GM12878 (cell line): ENCODE data around the gene TSSC4. TPM values are rescaled to one million over a fixed set of nuclear protein-coding genes. Genes with fewer than 3 reads are reported as not detected.

Source experiments
- BHLHE40 ChIP-seq, 2 experiments: fragments of 450-650 bp in 1 of 2; IDR thresholded peaks; 2 replicates each; pipeline ENCODE4 v1.6.1; 2011 to 2017; ENCODE audit warnings: low read depth in 2 of 2, borderline replicate concordance in 1 of 2, improper control_type of control experiment in 1 of 2, low read length in 1 of 2, mild to moderate bottlenecking in 1 of 2
- EP300 ChIP-seq, 2 experiments: fragments of 150-350 bp in 1 of 2; IDR thresholded peaks; 2 replicates each; pipeline ENCODE4 v1.6.1; 2011 to 2012; ENCODE audit warnings: low read depth in 2 of 2, low read length in 2 of 2, borderline replicate concordance in 1 of 2, improper control_type of control experiment in 1 of 2, inconsistent platforms in 1 of 2; ENCODE audit not compliant: control insufficient read depth in 1 of 2
- MYC ChIP-seq: IDR thresholded peaks from 2 replicates; pipeline ENCODE4 v1.6.1; 2011; ENCODE audit warnings: mild to moderate bottlenecking, low read length, moderate library complexity, inconsistent platforms; ENCODE audit not compliant: insufficient read depth, insufficient replicate concordance, insufficient read length, severe bottlenecking
- NFIC ChIP-seq: IDR thresholded peaks from 2 replicates; pipeline ENCODE4 v1.6.1; 2012; ENCODE audit warnings: low read depth, mild to moderate bottlenecking, inconsistent platforms, low read length, moderate library complexity
- PKNOX1 ChIP-seq: fragments of 450-650 bp; IDR thresholded peaks from 2 replicates; pipeline ENCODE4 v1.6.1; 2016; ENCODE audit warnings: mild to moderate bottlenecking
- POLR2A ChIP-seq: IDR thresholded peaks from 2 replicates; pipeline ENCODE4 v1.6.1; 2011; ENCODE audit warnings: low read depth, mild to moderate bottlenecking, low read length
- RAD21 ChIP-seq: IDR thresholded peaks from 2 replicates; pipeline ENCODE4 v1.6.1; 2011; ENCODE audit warnings: mild to moderate bottlenecking, low read depth, low read length, moderate library complexity; ENCODE audit not compliant: insufficient read depth
- RBBP5 ChIP-seq: fragments of 200-600 bp; sonication (generic); conservative IDR thresholded peaks from 2 replicates; pipeline ENCODE4 v1.6.1; 2016
- SMARCA5 ChIP-seq: fragments of 450-650 bp; IDR thresholded peaks from 2 replicates; pipeline ENCODE4 v1.6.1; 2017; ENCODE audit warnings: mild to moderate bottlenecking
- SMC3 ChIP-seq: IDR thresholded peaks from 2 replicates; pipeline ENCODE4 v1.6.1; 2011; ENCODE audit warnings: low read length, improper control_type of control experiment, borderline replicate concordance
- TARDBP ChIP-seq: IDR thresholded peaks from 2 replicates; pipeline ENCODE4 v1.6.1; 2016; ENCODE audit warnings: borderline replicate concordance
- TBL1XR1 ChIP-seq: IDR thresholded peaks from 2 replicates; pipeline ENCODE4 v1.6.1; 2012; ENCODE audit warnings: low read depth, low read length, improper control_type of control experiment
- WRNIP1 ChIP-seq: IDR thresholded peaks from 2 replicates; pipeline ENCODE4 v1.6.1; 2011; ENCODE audit warnings: low read depth, low read length, improper control_type of control experiment, borderline replicate concordance
- polyA plus RNA-seq, 11 experiments: library from polyadenylated mRNA; depleted of rRNA in 4 of 11; unstranded in 6 of 11; stranded (reverse) in 5 of 11; fragments of >200 nt; fragmentation: Nextera tagmentation in 4 of 11; fragmentation: Illumina TruSeq in 1 of 11; extraction: Ambion mirVana in 4 of 11; extraction: Trizol in 1 of 11; gene quantifications; 1 replicate in 1 of 11; 2 replicates in 10 of 11; pipeline versions ENCODE4 v1.2.1 to v1.2.3, GENCODE V29; 2011 to 2016; ENCODE audit warnings: inconsistent platforms in 2 of 11, missing spikeins in 2 of 11, low read depth in 1 of 11
- total RNA-seq, 4 experiments: library from RNA; depleted of rRNA in 3 of 4; stranded (reverse); fragments of >200 nt in 3 of 4; fragmentation: Illumina TruSeq in 1 of 4; extraction: Trizol in 1 of 4; gene quantifications; 2 replicates each; pipeline versions ENCODE4 v1.2.1 to v1.2.3, GENCODE V29; 2013 to 2021
- TF ChIP-seq, protein P1 (sequence below): fragments of 450-650 bp; IDR thresholded peaks from 2 replicates; pipeline ENCODE4 v1.6.1; 2016; ENCODE audit warnings: mild to moderate bottlenecking, moderate library complexity, borderline replicate concordance
- TF ChIP-seq, protein P2 (sequence below): IDR thresholded peaks from 2 replicates; pipeline ENCODE4 v1.6.1; 2012; ENCODE audit warnings: low read depth, low read length, improper control_type of control experiment

TSSC4 gene
- total and polyA plus RNA-seq, 10 of the 15 experiments (the other 5 are each of a cell fraction or from before 2014, with no cell fraction given): 0.69 to 70.1 (median 25.7) TPM

GRCh38 chr11:2428322-2428795 is 27.8 kb downstream of the TSSC4 start (continued):
- TF ChIP-seq, protein P1, sequence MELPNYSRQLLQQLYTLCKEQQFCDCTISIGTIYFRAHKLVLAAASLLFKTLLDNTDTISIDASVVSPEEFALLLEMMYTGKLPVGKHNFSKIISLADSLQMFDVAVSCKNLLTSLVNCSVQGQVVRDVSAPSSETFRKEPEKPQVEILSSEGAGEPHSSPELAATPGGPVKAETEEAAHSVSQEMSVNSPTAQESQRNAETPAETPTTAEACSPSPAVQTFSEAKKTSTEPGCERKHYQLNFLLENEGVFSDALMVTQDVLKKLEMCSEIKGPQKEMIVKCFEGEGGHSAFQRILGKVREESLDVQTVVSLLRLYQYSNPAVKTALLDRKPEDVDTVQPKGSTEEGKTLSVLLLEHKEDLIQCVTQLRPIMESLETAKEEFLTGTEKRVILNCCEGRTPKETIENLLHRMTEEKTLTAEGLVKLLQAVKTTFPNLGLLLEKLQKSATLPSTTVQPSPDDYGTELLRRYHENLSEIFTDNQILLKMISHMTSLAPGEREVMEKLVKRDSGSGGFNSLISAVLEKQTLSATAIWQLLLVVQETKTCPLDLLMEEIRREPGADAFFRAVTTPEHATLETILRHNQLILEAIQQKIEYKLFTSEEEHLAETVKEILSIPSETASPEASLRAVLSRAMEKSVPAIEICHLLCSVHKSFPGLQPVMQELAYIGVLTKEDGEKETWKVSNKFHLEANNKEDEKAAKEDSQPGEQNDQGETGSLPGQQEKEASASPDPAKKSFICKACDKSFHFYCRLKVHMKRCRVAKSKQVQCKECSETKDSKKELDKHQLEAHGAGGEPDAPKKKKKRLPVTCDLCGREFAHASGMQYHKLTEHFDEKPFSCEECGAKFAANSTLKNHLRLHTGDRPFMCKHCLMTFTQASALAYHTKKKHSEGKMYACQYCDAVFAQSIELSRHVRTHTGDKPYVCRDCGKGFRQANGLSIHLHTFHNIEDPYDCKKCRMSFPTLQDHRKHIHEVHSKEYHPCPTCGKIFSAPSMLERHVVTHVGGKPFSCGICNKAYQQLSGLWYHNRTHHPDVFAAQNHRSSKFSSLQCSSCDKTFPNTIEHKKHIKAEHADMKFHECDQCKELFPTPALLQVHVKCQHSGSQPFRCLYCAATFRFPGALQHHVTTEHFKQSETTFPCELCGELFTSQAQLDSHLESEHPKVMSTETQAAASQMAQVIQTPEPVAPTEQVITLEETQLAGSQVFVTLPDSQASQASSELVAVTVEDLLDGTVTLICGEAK: no peak
- 0 out of 4 replicates have a peak, but pooled peaks of 1 of the 2 experiments have one; percentile 36 for TF ChIP-seq BHLHE40 (IDR thresholded peaks at IDR 0.05; ENCODE audit: borderline replicate concordance in 1 of 2, low read depth in 2 of 2, low read length in 1 of 2)
- TF ChIP-seq WRNIP1: no peak
- no peak for TF ChIP-seq TARDBP
- TF ChIP-seq EP300 (IDR thresholded peaks at IDR 0.05; ENCODE audit: borderline replicate concordance in 1 of 2, control insufficient read depth in 1 of 2, low read depth in 2 of 2, low read length in 2 of 2): no peak
- TF ChIP-seq MYC: no peak
- TF ChIP-seq RBBP5: no peak
- no peak for TF ChIP-seq POLR2A
- TF ChIP-seq NFIC: no peak
- peak; percentile 41; the same call in 1 of the 2 replicates for TF ChIP-seq SMARCA5
- TF ChIP-seq PKNOX1: no peak; the same call in 1 of the 2 replicates
- TF ChIP-seq TBL1XR1: no peak
- peak; percentile 98 for TF ChIP-seq RAD21
- TF ChIP-seq SMC3: peak; percentile 98
- TF ChIP-seq, protein P2, sequence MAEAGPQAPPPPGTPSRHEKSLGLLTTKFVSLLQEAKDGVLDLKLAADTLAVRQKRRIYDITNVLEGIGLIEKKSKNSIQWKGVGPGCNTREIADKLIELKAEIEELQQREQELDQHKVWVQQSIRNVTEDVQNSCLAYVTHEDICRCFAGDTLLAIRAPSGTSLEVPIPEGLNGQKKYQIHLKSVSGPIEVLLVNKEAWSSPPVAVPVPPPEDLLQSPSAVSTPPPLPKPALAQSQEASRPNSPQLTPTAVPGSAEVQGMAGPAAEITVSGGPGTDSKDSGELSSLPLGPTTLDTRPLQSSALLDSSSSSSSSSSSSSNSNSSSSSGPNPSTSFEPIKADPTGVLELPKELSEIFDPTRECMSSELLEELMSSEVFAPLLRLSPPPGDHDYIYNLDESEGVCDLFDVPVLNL: no peak
